DMS 273 (cell line): ENCODE data around the gene DLD.
"Not testable (repeated sequence)": the region's sequence is repeated elsewhere in the genome, so short reads cannot be mapped to it uniquely, and the experiment has no call there.

Experiments
- DNase-seq: peaks from one replicate; lab custom pipeline; 2025; ENCODE audit not compliant: unreplicated experiment; lab: John Stamatoyannopoulos, UW

Gene DLD

GRCh38 chr7:107890962-107891635 is at the start of gene DLD:
TSS of gene DLD (plus strand) at chr7:107891183. CDS start at chr7:107891251, 68 bp downstream.
- DNase-seq, result peak; percentile 99

GRCh38 chr7:107842213-107842612 is 48.8 kb upstream of the DLD start:
- DNase-seq, result no peak

GRCh38 chr7:107843184-107843583 is 47.8 kb upstream of the DLD start:
- DNase-seq, result no peak

- no peak for DNase-seq
Observed at GRCh38 chr7:107846324-107846723, 44.7 kb upstream of the DLD start.

GRCh38 chr7:107847168-107847835 is 43.7 kb upstream of the DLD start:
- DNase-seq, result no peak

GRCh38 chr7:107847836-107848175 is 43.2 kb upstream of the DLD start:
- not testable (repeated sequence) for DNase-seq

GRCh38 chr7:107848211-107848610 is 42.8 kb upstream of the DLD start:
- DNase-seq, result not testable (repeated sequence)

- DNase-seq, result no peak
Observed at GRCh38 chr7:107850216-107850615, 40.8 kb upstream of the DLD start.

- no peak for DNase-seq
Observed at GRCh38 chr7:107850643-107851042, 40.3 kb upstream of the DLD start.

GRCh38 chr7:107854454-107854853 is 36.5 kb upstream of the DLD start:
- DNase-seq, result no peak

- DNase-seq, result peak; percentile 12
Observed at GRCh38 chr7:107854989-107855388, 36.0 kb upstream of the DLD start.

- no peak for DNase-seq
Observed at GRCh38 chr7:107856806-107857540, 34.0 kb upstream of the DLD start.

- DNase-seq, result no peak
Observed at GRCh38 chr7:107857541-107857912, 33.5 kb upstream of the DLD start.

- DNase-seq, result no peak
Observed at GRCh38 chr7:107858280-107858679, 32.7 kb upstream of the DLD start.

GRCh38 chr7:107860279-107860961 is 30.6 kb upstream of the DLD start:
- no peak for DNase-seq

GRCh38 chr7:107860981-107861652 is 29.9 kb upstream of the DLD start:
- DNase-seq, result no peak

GRCh38 chr7:107865956-107866775 is 24.8 kb upstream of the DLD start:
- no peak for DNase-seq

GRCh38 chr7:107867858-107868466 is 23.0 kb upstream of the DLD start:
- no peak for DNase-seq

- DNase-seq, result no peak
Observed at GRCh38 chr7:107870427-107871000, 20.5 kb upstream of the DLD start.
